Tibial artery (tissue), 4 donors: ENCODE data around the gene ATP1A4.

Experiments
- DNase-seq, 2 donors: peaks; one replicate each; pipeline ENCODE4 v3.0.0-alpha.2; 2019
- H3K27ac ChIP-seq, 2 donors: fragments of 200-600 bp; sonication (generic) in 1 of 2; 1 replicate in 1 of 2; 2 replicates in 1 of 2; pipeline ENCODE4 v1.5.1; 2018 to 2019; ENCODE audit warnings: mild to moderate bottlenecking in 1 of 2
- H3K27me3 ChIP-seq, 2 donors: fragments of 200-600 bp; sonication (generic) in 1 of 2; one replicate each; pipeline versions ENCODE4 v1.5.1 to v1.6.0; 2016 to 2019
- H3K36me3 ChIP-seq, 3 donors: fragments of 200-600 bp; sonication (generic) in 2 of 3; one replicate each; pipeline ENCODE4 v1.5.1; 2016 to 2019; ENCODE audit warnings: mild to moderate bottlenecking in 2 of 3
- H3K4me1 ChIP-seq, 4 donors: fragments of 200-600 bp; sonication (generic) in 2 of 4; 1 replicate in 3 of 4; 2 replicates in 1 of 4; pipeline ENCODE4 v1.5.1; 2016 to 2019
- H3K4me3 ChIP-seq, 2 donors: fragments of 200-600 bp; sonication (generic) in 1 of 2; 1 replicate in 1 of 2; 2 replicates in 1 of 2; pipeline ENCODE4 v1.5.1; 2018 to 2019; ENCODE audit warnings: mild to moderate bottlenecking in 2 of 2
- H3K9me3 ChIP-seq, 3 donors: fragments of 200-600 bp; sonication (generic) in 1 of 3; one replicate each; pipeline ENCODE4 v1.5.1; 2016 to 2019
- CTCF ChIP-seq, 2 experiments: fragments of 200-600 bp in 1 of 2; fragments of 450-650 bp in 1 of 2; IDR thresholded peaks; one replicate each; pipeline ENCODE4 v1.5.1; 2017 to 2019; ENCODE audit warnings: antibody characterized with exemption in 2 of 2, mild to moderate bottlenecking in 1 of 2, moderate library complexity in 1 of 2
- intact Hi-C: fragments of 100-400 bp; cut with DNase I; formaldehyde crosslinking; loops from one replicate; pipeline ENCODE4 v1.15.0; 2023; ENCODE audit warnings: low total_unique reads

ATP1A4 gene

GRCh38 chr1:160168016-160168415 is 16.6 kb downstream of the ATP1A4 start:
- no peak for DNase-seq
- Histone ChIP-seq H3K4me3 (no peak overlapping the region), H3K27ac (no peak overlapping the region), H3K36me3 (no peaks in the 10 kb centered on the region), H3K27me3 (peaks cover 0 to 8% of the 10 kb centered on the region in 2 donors), H3K9me3 (no peaks in the 10 kb centered on the region), H3K4me1 (no peaks in the 10 kb centered on the region)
- TF ChIP-seq CTCF (IDR thresholded peaks at IDR 0.05), result no peak
- intact Hi-C loops, result no loop called here

GRCh38 chr1:160168609-160169369 is 17.4 kb downstream of the ATP1A4 start:
- H3K4me1 ChIP-seq, result no peaks in the 10 kb centered on the region
- DNase-seq, result no peak
- H3K27ac ChIP-seq, result no peak overlapping the region
- H3K36me3 ChIP-seq, result no peaks in the 10 kb centered on the region
- H3K27me3 ChIP-seq, result peaks cover 0 to 8% of the 10 kb centered on the region in 2 donors
- intact Hi-C loops, result no loop called here
- TF ChIP-seq CTCF (IDR thresholded peaks at IDR 0.05), result no peak
- H3K9me3 ChIP-seq, result no peaks in the 10 kb centered on the region
- H3K4me3 ChIP-seq, result no peak overlapping the region

GRCh38 chr1:160169553-160170399 is 18.4 kb downstream of the ATP1A4 start:
- no peaks in the 10 kb centered on the region for H3K9me3 ChIP-seq
- no peak overlapping the region for H3K4me3 ChIP-seq
- no peak for DNase-seq
- H3K27ac ChIP-seq, result no peak overlapping the region
- intact Hi-C loops, result no loop called here
- peaks cover 0 to 8% of the 10 kb centered on the region in 2 donors for H3K27me3 ChIP-seq
- no peaks in the 10 kb centered on the region for H3K4me1 ChIP-seq
- H3K36me3 ChIP-seq, result no peaks in the 10 kb centered on the region
- TF ChIP-seq CTCF (IDR thresholded peaks at IDR 0.05), result no peak

GRCh38 chr1:160171354-160171753 is 20.0 kb downstream of the ATP1A4 start:
- intact Hi-C loops, result no loop called here
- H3K27ac ChIP-seq, result no peak overlapping the region
- no peak for TF ChIP-seq CTCF (IDR thresholded peaks at IDR 0.05)
- H3K27me3 ChIP-seq, result peaks cover 0 to 8% of the 10 kb centered on the region in 2 donors
- no peak overlapping the region for H3K4me3 ChIP-seq
- no peaks in the 10 kb centered on the region for H3K9me3 ChIP-seq
- H3K4me1 ChIP-seq, result no peaks in the 10 kb centered on the region
- DNase-seq, result peak in 1 of 2 donors; percentile 24
- no peaks in the 10 kb centered on the region for H3K36me3 ChIP-seq

- peaks cover 0 to 5% of the 10 kb centered on the region in 2 donors for H3K27me3 ChIP-seq
- DNase-seq, result no peak
- H3K27ac ChIP-seq, result no peak overlapping the region
- H3K4me3 ChIP-seq, result no peak overlapping the region
- no peaks in the 10 kb centered on the region for H3K9me3 ChIP-seq
- TF ChIP-seq CTCF (IDR thresholded peaks at IDR 0.05), result no peak
- intact Hi-C loops, result no loop called here
- no peaks in the 10 kb centered on the region for H3K36me3 ChIP-seq
- no peaks in the 10 kb centered on the region for H3K4me1 ChIP-seq
Observed at GRCh38 chr1:160171980-160172379, 20.6 kb downstream of the ATP1A4 start.
